GM12878 (cell line): Measurements from ENCODE around the gene PCBP4. TPM values are rescaled to one million over a fixed set of nuclear protein-coding genes. Genes with fewer than 3 reads are reported as not detected.
A peak's percentile ranks its signal among the peaks of the same experiment; 100 is the strongest.

Source experiments
- BRCA1 ChIP-seq: IDR thresholded peaks from 2 replicates; pipeline ENCODE4 v1.6.1; 2011; ENCODE audit warnings: low read depth, low read length, improper control_type of control experiment
- CHD2 ChIP-seq: IDR thresholded peaks from 2 replicates; pipeline ENCODE4 v1.6.1; 2011; ENCODE audit warnings: low read depth, low read length, improper control_type of control experiment, borderline replicate concordance
- CREM ChIP-seq: IDR thresholded peaks from 2 replicates; pipeline ENCODE4 v1.6.1; 2014; ENCODE audit warnings: antibody characterized with exemption, low read depth
- EP300 ChIP-seq, 2 experiments: fragments of 150-350 bp in 1 of 2; IDR thresholded peaks; 2 replicates each; pipeline ENCODE4 v1.6.1; 2011 to 2012; ENCODE audit warnings: low read depth in 2 of 2, low read length in 2 of 2, borderline replicate concordance in 1 of 2, improper control_type of control experiment in 1 of 2, inconsistent platforms in 1 of 2; ENCODE audit not compliant: control insufficient read depth in 1 of 2
- ESRRA ChIP-seq: IDR thresholded peaks from 2 replicates; pipeline ENCODE4 v1.6.1; 2012; ENCODE audit warnings: mild to moderate bottlenecking, low read length, improper control_type of control experiment
- FOXM1 ChIP-seq: IDR thresholded peaks from 2 replicates; pipeline ENCODE4 v1.6.1; 2012; ENCODE audit warnings: low read depth, mild to moderate bottlenecking, inconsistent platforms, low read length, moderate library complexity
- KAT2A ChIP-seq: conservative IDR thresholded peaks from 2 replicates; pipeline ENCODE4 v1.6.1; 2011; ENCODE audit warnings: low read depth, low read length; ENCODE audit not compliant: control insufficient read depth
- MEF2A ChIP-seq: IDR thresholded peaks from 2 replicates; pipeline ENCODE4 v1.6.1; 2011; ENCODE audit warnings: low read depth, mild to moderate bottlenecking, low read length, moderate library complexity; ENCODE audit not compliant: insufficient read depth
- MYB ChIP-seq: fragments of 150-350 bp; IDR thresholded peaks from 2 replicates; pipeline ENCODE4 v1.6.1; 2014; ENCODE audit warnings: mild to moderate bottlenecking, low read depth, low read length, borderline replicate concordance
- NFXL1 ChIP-seq: fragments of 450-650 bp; IDR thresholded peaks from 2 replicates; pipeline ENCODE4 v1.6.1; 2017; ENCODE audit warnings: antibody characterized with exemption, mild to moderate bottlenecking, borderline replicate concordance
- NR2F1 ChIP-seq: fragments of 450-650 bp; conservative IDR thresholded peaks from 2 replicates; pipeline ENCODE4 v1.6.1; 2017; ENCODE audit warnings: mild to moderate bottlenecking
- NRF1 ChIP-seq: conservative IDR thresholded peaks from 2 replicates; pipeline ENCODE4 v1.6.1; 2011; ENCODE audit warnings: mild to moderate bottlenecking, low read depth, low read length, improper control_type of control experiment
- PML ChIP-seq: IDR thresholded peaks from 2 replicates; pipeline ENCODE4 v1.6.1; 2012; ENCODE audit warnings: low read length, inconsistent platforms
- POU2F2 ChIP-seq: IDR thresholded peaks from 3 replicates; pipeline ENCODE4 v1.6.1; 2011; ENCODE audit warnings: low read depth, mild to moderate bottlenecking, low read length, borderline replicate concordance
- STAT3 ChIP-seq: IDR thresholded peaks from 2 replicates; pipeline ENCODE4 v1.6.1; 2011; ENCODE audit warnings: low read depth, low read length, improper control_type of control experiment
- ZNF24 ChIP-seq: fragments of 450-650 bp; IDR thresholded peaks from 2 replicates; pipeline ENCODE4 v1.6.1; 2017; ENCODE audit warnings: antibody characterized with exemption, mild to moderate bottlenecking
- ZNF274 ChIP-seq: IDR thresholded peaks from one replicate; pipeline ENCODE4 v1.8.0; 2011; ENCODE audit not compliant: insufficient read length, insufficient read depth
- polyA plus RNA-seq, 11 experiments: library from polyadenylated mRNA; depleted of rRNA in 4 of 11; unstranded in 6 of 11; stranded (reverse) in 5 of 11; fragments of >200 nt; fragmentation: Nextera tagmentation in 4 of 11; fragmentation: Illumina TruSeq in 1 of 11; extraction: Ambion mirVana in 4 of 11; extraction: Trizol in 1 of 11; gene quantifications; 1 replicate in 1 of 11; 2 replicates in 10 of 11; pipeline versions ENCODE4 v1.2.1 to v1.2.3, GENCODE V29; 2011 to 2016; ENCODE audit warnings: inconsistent platforms in 2 of 11, missing spikeins in 2 of 11, low read depth in 1 of 11
- total RNA-seq, 4 experiments: library from RNA; depleted of rRNA in 3 of 4; stranded (reverse); fragments of >200 nt in 3 of 4; fragmentation: Illumina TruSeq in 1 of 4; extraction: Trizol in 1 of 4; gene quantifications; 2 replicates each; pipeline versions ENCODE4 v1.2.1 to v1.2.3, GENCODE V29; 2013 to 2021
- TF ChIP-seq, protein P1 (sequence below): IDR thresholded peaks from 2 replicates; pipeline ENCODE4 v1.6.1; 2012; ENCODE audit warnings: improper control_type of control experiment, low read depth, low read length; ENCODE audit not compliant: insufficient replicate concordance
- TF ChIP-seq, protein P2 (sequence below): IDR thresholded peaks from 2 replicates; pipeline ENCODE4 v1.6.1; 2012; ENCODE audit warnings: mild to moderate bottlenecking, low read depth, low read length
- TF ChIP-seq, protein P3 (sequence below): IDR thresholded peaks from 2 replicates; pipeline ENCODE4 v1.6.1; 2012; ENCODE audit warnings: low read depth, low read length, improper control_type of control experiment

The PCBP4 gene
- total and polyA plus RNA-seq, 10 of the 15 experiments (the other 5 are each of a cell fraction or from before 2014, with no cell fraction given): 0.05 to 14.5 (median 4.2) TPM

DNA sequence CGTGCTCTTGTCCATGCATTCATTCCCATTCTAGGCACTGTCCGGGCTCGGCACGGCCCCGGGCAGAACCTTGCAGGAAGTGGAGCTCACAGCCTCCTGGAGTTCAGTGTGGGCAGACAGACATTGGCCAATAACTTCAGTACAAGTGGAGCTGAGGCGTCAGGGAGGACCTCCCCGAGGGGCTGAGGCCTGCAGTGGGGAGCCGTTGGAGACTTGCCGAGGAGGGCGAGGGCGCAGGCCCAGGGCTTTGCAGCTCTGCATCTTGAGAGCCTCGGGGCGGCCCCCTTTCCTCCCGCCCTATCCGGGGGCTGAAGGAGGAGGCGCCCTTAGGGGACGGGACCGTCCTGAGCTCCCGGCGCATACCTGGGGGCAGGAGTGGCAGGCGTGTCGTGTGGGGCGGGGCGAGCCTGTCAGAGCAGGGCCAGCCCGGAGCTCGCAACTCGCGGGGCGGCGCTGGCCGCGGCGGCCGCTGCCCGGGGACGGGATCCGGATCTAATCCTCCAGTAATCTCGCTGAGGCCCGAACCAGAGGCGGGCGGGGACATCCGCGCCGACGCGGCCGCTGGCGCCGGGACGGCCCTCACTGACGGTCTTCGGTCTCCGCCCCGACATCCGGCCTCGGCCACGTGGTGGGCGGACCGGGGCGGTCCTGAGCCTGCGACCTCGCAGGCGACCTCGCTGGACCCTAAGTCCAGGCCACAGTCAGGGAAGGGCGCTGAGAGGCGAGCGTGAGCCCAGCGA, 15.8 kb upstream of the PCBP4 start, which contains the start of gene ACY1 (continued):
- TF ChIP-seq, protein P1, sequence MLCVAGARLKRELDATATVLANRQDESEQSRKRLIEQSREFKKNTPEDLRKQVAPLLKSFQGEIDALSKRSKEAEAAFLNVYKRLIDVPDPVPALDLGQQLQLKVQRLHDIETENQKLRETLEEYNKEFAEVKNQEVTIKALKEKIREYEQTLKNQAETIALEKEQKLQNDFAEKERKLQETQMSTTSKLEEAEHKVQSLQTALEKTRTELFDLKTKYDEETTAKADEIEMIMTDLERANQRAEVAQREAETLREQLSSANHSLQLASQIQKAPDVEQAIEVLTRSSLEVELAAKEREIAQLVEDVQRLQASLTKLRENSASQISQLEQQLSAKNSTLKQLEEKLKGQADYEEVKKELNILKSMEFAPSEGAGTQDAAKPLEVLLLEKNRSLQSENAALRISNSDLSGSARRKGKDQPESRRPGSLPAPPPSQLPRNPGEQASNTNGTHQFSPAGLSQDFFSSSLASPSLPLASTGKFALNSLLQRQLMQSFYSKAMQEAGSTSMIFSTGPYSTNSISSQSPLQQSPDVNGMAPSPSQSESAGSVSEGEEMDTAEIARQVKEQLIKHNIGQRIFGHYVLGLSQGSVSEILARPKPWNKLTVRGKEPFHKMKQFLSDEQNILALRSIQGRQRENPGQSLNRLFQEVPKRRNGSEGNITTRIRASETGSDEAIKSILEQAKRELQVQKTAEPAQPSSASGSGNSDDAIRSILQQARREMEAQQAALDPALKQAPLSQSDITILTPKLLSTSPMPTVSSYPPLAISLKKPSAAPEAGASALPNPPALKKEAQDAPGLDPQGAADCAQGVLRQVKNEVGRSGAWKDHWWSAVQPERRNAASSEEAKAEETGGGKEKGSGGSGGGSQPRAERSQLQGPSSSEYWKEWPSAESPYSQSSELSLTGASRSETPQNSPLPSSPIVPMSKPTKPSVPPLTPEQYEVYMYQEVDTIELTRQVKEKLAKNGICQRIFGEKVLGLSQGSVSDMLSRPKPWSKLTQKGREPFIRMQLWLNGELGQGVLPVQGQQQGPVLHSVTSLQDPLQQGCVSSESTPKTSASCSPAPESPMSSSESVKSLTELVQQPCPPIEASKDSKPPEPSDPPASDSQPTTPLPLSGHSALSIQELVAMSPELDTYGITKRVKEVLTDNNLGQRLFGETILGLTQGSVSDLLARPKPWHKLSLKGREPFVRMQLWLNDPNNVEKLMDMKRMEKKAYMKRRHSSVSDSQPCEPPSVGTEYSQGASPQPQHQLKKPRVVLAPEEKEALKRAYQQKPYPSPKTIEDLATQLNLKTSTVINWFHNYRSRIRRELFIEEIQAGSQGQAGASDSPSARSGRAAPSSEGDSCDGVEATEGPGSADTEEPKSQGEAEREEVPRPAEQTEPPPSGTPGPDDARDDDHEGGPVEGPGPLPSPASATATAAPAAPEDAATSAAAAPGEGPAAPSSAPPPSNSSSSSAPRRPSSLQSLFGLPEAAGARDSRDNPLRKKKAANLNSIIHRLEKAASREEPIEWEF: no peak
- TF ChIP-seq NRF1 (no peak), MYB (no peak), FOXM1 (no peak), STAT3 (no peak), ESRRA (no peak), EP300 (IDR thresholded peaks at IDR 0.05; ENCODE audit: borderline replicate concordance in 1 of 2, control insufficient read depth in 1 of 2, low read depth in 2 of 2, low read length in 2 of 2) (no peak), CREM (0 out of 2 replicates have a peak, but pooled peaks have one; percentile 1), ZNF274 (no peak), KAT2A (no peak), NFXL1 (no peak), CHD2 (no peak), ZNF24 (no peak), NR2F1 (peak; percentile 92), BRCA1 (no peak), MEF2A (no peak), PML (peak; percentile 6; the same call in 1 of the 2 replicates), POU2F2 (0 out of 3 replicates have a peak, but pooled peaks have one; percentile 6)
- TF ChIP-seq, protein P2, sequence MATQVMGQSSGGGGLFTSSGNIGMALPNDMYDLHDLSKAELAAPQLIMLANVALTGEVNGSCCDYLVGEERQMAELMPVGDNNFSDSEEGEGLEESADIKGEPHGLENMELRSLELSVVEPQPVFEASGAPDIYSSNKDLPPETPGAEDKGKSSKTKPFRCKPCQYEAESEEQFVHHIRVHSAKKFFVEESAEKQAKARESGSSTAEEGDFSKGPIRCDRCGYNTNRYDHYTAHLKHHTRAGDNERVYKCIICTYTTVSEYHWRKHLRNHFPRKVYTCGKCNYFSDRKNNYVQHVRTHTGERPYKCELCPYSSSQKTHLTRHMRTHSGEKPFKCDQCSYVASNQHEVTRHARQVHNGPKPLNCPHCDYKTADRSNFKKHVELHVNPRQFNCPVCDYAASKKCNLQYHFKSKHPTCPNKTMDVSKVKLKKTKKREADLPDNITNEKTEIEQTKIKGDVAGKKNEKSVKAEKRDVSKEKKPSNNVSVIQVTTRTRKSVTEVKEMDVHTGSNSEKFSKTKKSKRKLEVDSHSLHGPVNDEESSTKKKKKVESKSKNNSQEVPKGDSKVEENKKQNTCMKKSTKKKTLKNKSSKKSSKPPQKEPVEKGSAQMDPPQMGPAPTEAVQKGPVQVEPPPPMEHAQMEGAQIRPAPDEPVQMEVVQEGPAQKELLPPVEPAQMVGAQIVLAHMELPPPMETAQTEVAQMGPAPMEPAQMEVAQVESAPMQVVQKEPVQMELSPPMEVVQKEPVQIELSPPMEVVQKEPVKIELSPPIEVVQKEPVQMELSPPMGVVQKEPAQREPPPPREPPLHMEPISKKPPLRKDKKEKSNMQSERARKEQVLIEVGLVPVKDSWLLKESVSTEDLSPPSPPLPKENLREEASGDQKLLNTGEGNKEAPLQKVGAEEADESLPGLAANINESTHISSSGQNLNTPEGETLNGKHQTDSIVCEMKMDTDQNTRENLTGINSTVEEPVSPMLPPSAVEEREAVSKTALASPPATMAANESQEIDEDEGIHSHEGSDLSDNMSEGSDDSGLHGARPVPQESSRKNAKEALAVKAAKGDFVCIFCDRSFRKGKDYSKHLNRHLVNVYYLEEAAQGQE: peak; percentile 6; the same call in 1 of the 2 replicates
- TF ChIP-seq, protein P3, sequence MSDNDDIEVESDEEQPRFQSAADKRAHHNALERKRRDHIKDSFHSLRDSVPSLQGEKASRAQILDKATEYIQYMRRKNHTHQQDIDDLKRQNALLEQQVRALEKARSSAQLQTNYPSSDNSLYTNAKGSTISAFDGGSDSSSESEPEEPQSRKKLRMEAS: peak; percentile 90
